ENCODE results near the gene PTP4A1.

Gene PTP4A1

GRCh38 chr6:63565058-63565726 lies 7.1 kb upstream of the PTP4A1 start:
- Histone ChIP-seq H3K36me3 (ENCODE audit: control insufficient read depth, low read length) (no peaks in the 10 kb centered on the region), H3K4me3 (ENCODE audit: low read length) (no peak overlapping the region), H3K9me3 (ENCODE audit: control insufficient read depth, insufficient read depth, low read length) (no peaks in the 10 kb centered on the region), H3K4me2 (ENCODE audit: low read length) (no peak overlapping the region), H3F3A (ENCODE audit: control insufficient read depth, insufficient read depth) (no peaks in the 10 kb centered on the region), H3K27me3 (ENCODE audit: control insufficient read depth, low read length) (no peaks in the 10 kb centered on the region), H3K27ac (ENCODE audit: low read depth, low read length) (no peak overlapping the region), H4K20me1 (ENCODE audit: control insufficient read depth, insufficient read depth, low read depth, low read length) (no peaks in the 10 kb centered on the region), H3K4me1 (ENCODE audit: control insufficient read depth, low read length) (no peaks in the 10 kb centered on the region), H3K79me2 (ENCODE audit: control insufficient read depth, low read length) (no peaks in the 10 kb centered on the region), H3K9me2 (replicated peaks; ENCODE audit: control insufficient read depth, low read length) (no peaks in the 10 kb centered on the region)
- TF ChIP-seq CTCF (IDR thresholded peaks at IDR 0.05; ENCODE audit: low read depth, low read length, poor library complexity, severe bottlenecking) (no peak), EZH2phosphoT487 (IDR thresholded peaks at IDR 0.05; ENCODE audit: borderline replicate concordance, low read length) (no peak)

- Histone ChIP-seq H3K27me3 (ENCODE audit: control insufficient read depth, low read length) (no peaks in the 10 kb centered on the region), H3K9me2 (replicated peaks; ENCODE audit: control insufficient read depth, low read length) (no peaks in the 10 kb centered on the region), H3F3A (ENCODE audit: control insufficient read depth, insufficient read depth) (no peaks in the 10 kb centered on the region), H3K4me1 (ENCODE audit: control insufficient read depth, low read length) (no peaks in the 10 kb centered on the region), H3K36me3 (ENCODE audit: control insufficient read depth, low read length) (no peaks in the 10 kb centered on the region), H3K27ac (ENCODE audit: low read depth, low read length) (no peak overlapping the region), H4K20me1 (ENCODE audit: control insufficient read depth, insufficient read depth, low read depth, low read length) (no peaks in the 10 kb centered on the region), H3K79me2 (ENCODE audit: control insufficient read depth, low read length) (no peaks in the 10 kb centered on the region), H3K9me3 (ENCODE audit: control insufficient read depth, insufficient read depth, low read length) (no peaks in the 10 kb centered on the region), H3K4me3 (ENCODE audit: low read length) (no peak overlapping the region), H3K4me2 (ENCODE audit: low read length) (no peak overlapping the region)
- TF ChIP-seq CTCF (IDR thresholded peaks at IDR 0.05; ENCODE audit: low read depth, low read length, poor library complexity, severe bottlenecking) (no peak), EZH2phosphoT487 (IDR thresholded peaks at IDR 0.05; ENCODE audit: borderline replicate concordance, low read length) (no peak)
Measured at GRCh38 chr6:63565727-63566596, 6.3 kb upstream of the PTP4A1 start.

- no peaks in the 10 kb centered on the region for H3K9me2 ChIP-seq (replicated peaks; ENCODE audit: control insufficient read depth, low read length)
- no peak overlapping the region for H3K27ac ChIP-seq (ENCODE audit: low read depth, low read length)
- H3K9me3 ChIP-seq (ENCODE audit: control insufficient read depth, insufficient read depth, low read length) = no peaks in the 10 kb centered on the region
- no peak overlapping the region for H3K4me3 ChIP-seq (ENCODE audit: low read length)
- H3K36me3 ChIP-seq (ENCODE audit: control insufficient read depth, low read length) = peaks cover 6% of the 10 kb centered on the region; the same call in 1 of the 2 replicates
- peaks cover 12% of the 10 kb centered on the region for H3K79me2 ChIP-seq (ENCODE audit: control insufficient read depth, low read length)
- no peaks in the 10 kb centered on the region for H3K27me3 ChIP-seq (ENCODE audit: control insufficient read depth, low read length)
- no peak overlapping the region for H3K4me2 ChIP-seq (ENCODE audit: low read length)
- TF ChIP-seq CTCF (IDR thresholded peaks at IDR 0.05; ENCODE audit: low read depth, low read length, poor library complexity, severe bottlenecking) = no peak
- no peak for TF ChIP-seq EZH2phosphoT487 (IDR thresholded peaks at IDR 0.05; ENCODE audit: borderline replicate concordance, low read length)
- no peaks in the 10 kb centered on the region for H4K20me1 ChIP-seq (ENCODE audit: control insufficient read depth, insufficient read depth, low read depth, low read length)
- H3F3A ChIP-seq (ENCODE audit: control insufficient read depth, insufficient read depth) = no peaks in the 10 kb centered on the region
- peaks cover 9% of the 10 kb centered on the region for H3K4me1 ChIP-seq (ENCODE audit: control insufficient read depth, low read length)
Measured at GRCh38 chr6:63567966-63568365, 4.3 kb upstream of the PTP4A1 start.
